PC-3 (cell line): Measurements from ENCODE around the gene ARID5B. TPM values are rescaled to one million over a fixed set of nuclear protein-coding genes. Genes with fewer than 3 reads are reported as not detected.

Source experiments
- ATAC-seq: fragments of 200-7000 bp; cut with Tn5 transposase; 2 replicates; pipeline ENCODE4 v1.9.1; 2020; ENCODE audit warnings: mild to moderate bottlenecking, moderate library complexity
- BruUV-seq: library from RNA; stranded (reverse); fragments of 400-500 nt; replicated peaks from 2 replicates; lab custom pipeline; 2021; lab: Mats Ljungman, UMichigan
- CTCF ChIA-PET: fragments of 300-600 bp; sonication (Branson Sonifier 250); formaldehyde crosslinking; loops from one replicate; lab custom pipeline; 2022; ENCODE audit warnings: antibody characterized with exemption; lab: Charles Lee
- POLR2A ChIA-PET: fragments of 300-600 bp; sonication (Branson Sonifier 250); formaldehyde crosslinking; loops from one replicate; lab custom pipeline; 2022; ENCODE audit warnings: antibody characterized with exemption; ENCODE audit not compliant: unreplicated experiment; lab: Charles Lee
- DNase-seq: peaks from one replicate; pipeline ENCODE4 v3.0.0-alpha.2; 2015
- H2AFZ ChIP-seq: fragments of 300-600 bp; sonication (generic); 2 replicates; pipeline ENCODE4 v1.6.0; 2016; ENCODE audit warnings: antibody characterized with exemption, low read length
- H3F3A ChIP-seq: fragments of 300-600 bp; sonication (generic); one replicate; pipeline ENCODE4 v1.6.0; 2017; ENCODE audit warnings: antibody characterized with exemption, low read length, control low read depth, mild to moderate bottlenecking; ENCODE audit not compliant: unreplicated experiment
- H3K27ac ChIP-seq: fragments of 300-600 bp; sonication (generic); 2 replicates; pipeline ENCODE4 v1.5.1; 2016; ENCODE audit warnings: mild to moderate bottlenecking, low read length
- H3K27me3 ChIP-seq: fragments of 300-600 bp; sonication (generic); 2 replicates; pipeline ENCODE4 v1.6.1; 2016; ENCODE audit warnings: low read length, mixed read lengths
- H3K36me3 ChIP-seq: fragments of 300-600 bp; sonication (generic); 2 replicates; pipeline ENCODE4 v1.6.1; 2016; ENCODE audit warnings: low read depth, mixed run types, low read length, mixed read lengths
- H3K4me1 ChIP-seq: fragments of 300-600 bp; sonication (generic); 2 replicates; pipeline ENCODE4 v1.5.1; 2016; ENCODE audit warnings: low read length; ENCODE audit not compliant: insufficient read depth
- H3K4me2 ChIP-seq: fragments of 300-600 bp; sonication (generic); 2 replicates; pipeline ENCODE4 v1.6.0; 2016; ENCODE audit warnings: low read length
- H3K4me3 ChIP-seq: fragments of 300-600 bp; sonication (generic); 2 replicates; pipeline ENCODE4 v1.5.1; 2016; ENCODE audit warnings: mild to moderate bottlenecking, low read length, mixed read lengths
- H3K79me2 ChIP-seq: fragments of 300-600 bp; sonication (generic); 2 replicates; pipeline ENCODE4 v1.6.1; 2017; ENCODE audit warnings: low read length, mixed read lengths
- H3K9ac ChIP-seq: fragments of 300-600 bp; sonication (generic); 2 replicates; pipeline ENCODE4 v1.6.0; 2016; ENCODE audit warnings: mild to moderate bottlenecking, low read length
- H3K9me2 ChIP-seq: fragments of 300-600 bp; sonication (generic); replicated peaks from 2 replicates; pipeline ENCODE4 v1.6.1; 2016; ENCODE audit warnings: mixed run types, low read length, mixed read lengths
- H3K9me3 ChIP-seq: fragments of 300-600 bp; sonication (generic); 2 replicates; pipeline ENCODE4 v1.6.1; 2016; ENCODE audit warnings: low read length, mixed read lengths
- H4K20me1 ChIP-seq: fragments of 300-600 bp; sonication (generic); 2 replicates; pipeline ENCODE4 v1.6.1; 2016; ENCODE audit warnings: low read length, mixed read lengths
- EZH2 ChIP-seq: fragments of 300-600 bp; sonication (generic); IDR thresholded peaks from one replicate; pipeline ENCODE4 v1.6.1; 2017; ENCODE audit warnings: antibody characterized with exemption, mild to moderate bottlenecking, low read length; ENCODE audit not compliant: unreplicated experiment
- EZH2phosphoT487 ChIP-seq: fragments of 300-600 bp; sonication (generic); IDR thresholded peaks from 2 replicates; pipeline ENCODE4 v1.6.1; 2018; ENCODE audit warnings: mild to moderate bottlenecking, antibody characterized with exemption, low read length, borderline replicate concordance
- intact Hi-C: fragments of 100-400 bp; cut with micrococcal nuclease; formaldehyde crosslinking; loops from 2 replicates; pipeline ENCODE4 v1.9.0; 2023
- total RNA-seq: library from RNA; depleted of rRNA; stranded (reverse); fragments of >200 nt; gene quantifications from 2 replicates; pipeline ENCODE4 v1.2.3, GENCODE V29; 2014
- TF ChIP-seq, protein P1 (sequence below): fragments of 300-600 bp; sonication (generic); conservative IDR thresholded peaks from 2 replicates; pipeline ENCODE4 v1.5.1; 2017; ENCODE audit warnings: antibody characterized with exemption, low read depth, mild to moderate bottlenecking, low read length

Gene ARID5B
- total RNA-seq, 1 experiment from 2014 or later: 26.4 TPM

GRCh38 chr10:62040881-62041280 lies 139.4 kb downstream of the ARID5B start:
- H4K20me1 ChIP-seq: no peaks in the 10 kb centered on the region
- no TSS peak for BruUV-seq
- H3K4me1 ChIP-seq: peaks cover 73% of the 10 kb centered on the region
- no peak for DNase-seq
- H3K36me3 ChIP-seq: no peaks in the 10 kb centered on the region
- CTCF ChIA-PET: no interaction called here
- POLR2A ChIA-PET: interaction anchor here (0.6 kb wide), 1 partner anchor 105 kb away, joined by 3 read pairs; no protein-coding TSS in a partner anchor
- H2AFZ ChIP-seq: no peak overlapping the region
- H3K9ac ChIP-seq: no peak overlapping the region
- TF ChIP-seq EZH2: no peak
- TF ChIP-seq EZH2phosphoT487: no peak
- TF ChIP-seq, protein P1, sequence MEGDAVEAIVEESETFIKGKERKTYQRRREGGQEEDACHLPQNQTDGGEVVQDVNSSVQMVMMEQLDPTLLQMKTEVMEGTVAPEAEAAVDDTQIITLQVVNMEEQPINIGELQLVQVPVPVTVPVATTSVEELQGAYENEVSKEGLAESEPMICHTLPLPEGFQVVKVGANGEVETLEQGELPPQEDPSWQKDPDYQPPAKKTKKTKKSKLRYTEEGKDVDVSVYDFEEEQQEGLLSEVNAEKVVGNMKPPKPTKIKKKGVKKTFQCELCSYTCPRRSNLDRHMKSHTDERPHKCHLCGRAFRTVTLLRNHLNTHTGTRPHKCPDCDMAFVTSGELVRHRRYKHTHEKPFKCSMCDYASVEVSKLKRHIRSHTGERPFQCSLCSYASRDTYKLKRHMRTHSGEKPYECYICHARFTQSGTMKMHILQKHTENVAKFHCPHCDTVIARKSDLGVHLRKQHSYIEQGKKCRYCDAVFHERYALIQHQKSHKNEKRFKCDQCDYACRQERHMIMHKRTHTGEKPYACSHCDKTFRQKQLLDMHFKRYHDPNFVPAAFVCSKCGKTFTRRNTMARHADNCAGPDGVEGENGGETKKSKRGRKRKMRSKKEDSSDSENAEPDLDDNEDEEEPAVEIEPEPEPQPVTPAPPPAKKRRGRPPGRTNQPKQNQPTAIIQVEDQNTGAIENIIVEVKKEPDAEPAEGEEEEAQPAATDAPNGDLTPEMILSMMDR: no peak
- peaks cover 11% of the 10 kb centered on the region for H3F3A ChIP-seq
- H3K9me3 ChIP-seq: no peaks in the 10 kb centered on the region
- H3K79me2 ChIP-seq: no peaks in the 10 kb centered on the region
- intact Hi-C loops: loop anchor here (10.0 kb wide), 1 partner anchor 1226 kb away; no protein-coding TSS in a partner anchor
- no peaks in the 10 kb centered on the region for H3K9me2 ChIP-seq
- no peak overlapping the region for H3K4me2 ChIP-seq
- H3K4me3 ChIP-seq: no peak overlapping the region
- no peaks in the 10 kb centered on the region for H3K27me3 ChIP-seq
- H3K27ac ChIP-seq: no peak overlapping the region
- no peak for ATAC-seq

DNA sequence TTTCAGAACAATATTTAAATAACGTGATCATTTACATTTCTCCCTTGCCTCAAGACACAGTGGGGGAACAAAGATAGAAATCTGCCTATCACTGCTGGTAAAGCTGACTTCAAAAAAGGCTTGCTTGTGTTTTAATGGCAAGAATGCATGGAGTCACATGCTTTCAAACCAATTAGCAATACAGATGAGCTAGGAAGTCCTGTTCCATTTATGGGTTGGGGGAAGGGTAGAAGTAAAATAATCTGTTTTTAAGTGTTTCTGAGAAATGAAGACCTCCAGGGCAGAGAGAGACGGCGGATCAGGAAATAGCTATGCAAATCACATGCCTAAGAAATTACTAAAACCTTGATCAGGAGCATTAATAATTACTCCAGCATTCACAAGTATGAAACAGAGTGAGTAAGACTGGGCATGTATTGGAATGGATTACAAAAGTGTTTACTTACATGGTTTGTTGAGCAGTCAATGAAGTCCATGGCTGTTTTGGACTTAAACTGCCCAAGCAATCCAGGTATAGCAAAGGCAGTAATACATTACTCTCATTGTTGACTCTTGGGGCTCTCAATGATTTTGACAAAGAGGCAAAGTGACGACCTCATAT lies 142.0 kb downstream of the ARID5B start:
- CTCF ChIA-PET: interaction anchor here (0.9 to 1.4 kb wide), 2 partner anchors 31 to 202 kb away, joined by 3 to 5 read pairs; no protein-coding TSS in a partner anchor
- 0 out of 2 replicates have a peak, but pooled peaks cover 7% of the 10 kb centered on the region for H3K79me2 ChIP-seq
- POLR2A ChIA-PET: no interaction called here

More for the DNA sequence above, 142.0 kb downstream of the ARID5B start:
- TF ChIP-seq EZH2 (no peak), EZH2phosphoT487 (no peak)
- TF ChIP-seq, protein P1: no peak
- Histone ChIP-seq H3K36me3 (no peaks in the 10 kb centered on the region), H3K27ac (no peak overlapping the region), H4K20me1 (no peaks in the 10 kb centered on the region), H3K27me3 (no peaks in the 10 kb centered on the region), H3K9me3 (no peaks in the 10 kb centered on the region), H3K9me2 (no peaks in the 10 kb centered on the region), H2AFZ (no peak overlapping the region), H3K4me2 (peak overlapping the region; percentile 1), H3K4me3 (no peak overlapping the region), H3K9ac (no peak overlapping the region), H3F3A (peaks cover 10% of the 10 kb centered on the region), H3K4me1 (peaks cover 75% of the 10 kb centered on the region)
- intact Hi-C loops: loop anchor here (10.0 kb wide), 1 partner anchor 1229 kb away; no protein-coding TSS in a partner anchor
- ATAC-seq (peak; percentile 4; the same call in 1 of the 2 replicates), DNase-seq (peak; percentile 81)
- BruUV-seq: no TSS peak
